Umbilical cord (tissue), 2 donors: ENCODE measurements around the gene TBC1D28. TPM values are rescaled to one million over a fixed set of nuclear protein-coding genes. Genes with fewer than 3 reads are reported as not detected.
"Not testable (repeated sequence)": the region's sequence is repeated elsewhere in the genome, so short reads cannot be mapped to it uniquely, and the experiment has no call there.

Experiments
- DNase-seq: peaks from one replicate; pipeline ENCODE4 v3.0.0-alpha.2; 2015; ENCODE audit warnings: low spot score
- total RNA-seq: library from RNA; depleted of rRNA; stranded (reverse); fragments of >200 nt; gene quantifications from one replicate; pipeline ENCODE4 v1.2.3, GENCODE V29; 2014; ENCODE audit warnings: low replicate concordance; ENCODE audit not compliant: insufficient read depth

TBC1D28 gene
- total RNA-seq, 1 donor from 2014 or later = 1.2 TPM

DNA sequence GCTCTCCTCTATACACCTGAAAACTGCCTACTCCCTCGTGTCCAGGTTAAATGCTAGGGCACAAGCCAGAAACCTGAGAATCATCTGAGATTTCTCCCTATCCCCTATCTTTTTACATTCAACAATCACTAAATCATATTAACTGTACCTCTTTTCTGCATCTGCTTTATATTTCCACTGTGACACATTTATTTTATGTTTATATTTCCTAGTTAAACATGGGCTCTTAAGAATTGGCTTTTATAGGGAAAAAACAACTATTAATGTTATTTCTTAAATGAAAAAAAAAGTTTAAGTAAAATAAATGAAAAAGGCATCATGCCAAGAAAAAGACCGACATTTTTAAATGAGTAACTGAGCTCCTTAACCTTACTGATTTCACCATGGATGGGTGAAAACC, 26.6 kb downstream of the TBC1D28 start:
- DNase-seq = not testable (repeated sequence)

DNA sequence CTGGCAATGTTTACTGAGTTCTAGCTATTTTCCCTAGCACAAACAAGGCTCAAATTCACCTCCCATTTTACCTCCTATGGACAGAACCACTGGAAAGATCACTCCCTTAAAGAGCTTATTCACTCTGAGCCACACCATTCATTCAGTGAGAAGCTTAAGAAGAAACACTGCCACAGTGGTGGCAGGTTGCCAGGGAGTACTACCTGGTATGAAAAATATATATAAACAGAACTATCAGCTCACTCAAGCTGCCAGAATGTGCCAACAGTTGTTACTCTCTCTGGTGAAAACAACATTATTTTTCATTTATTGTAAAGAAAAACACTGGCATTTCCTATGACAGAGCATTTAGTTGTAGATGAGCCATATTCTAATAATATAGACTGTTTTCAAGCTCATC, 31.2 kb downstream of the TBC1D28 start:
- not testable (repeated sequence) for DNase-seq

DNA sequence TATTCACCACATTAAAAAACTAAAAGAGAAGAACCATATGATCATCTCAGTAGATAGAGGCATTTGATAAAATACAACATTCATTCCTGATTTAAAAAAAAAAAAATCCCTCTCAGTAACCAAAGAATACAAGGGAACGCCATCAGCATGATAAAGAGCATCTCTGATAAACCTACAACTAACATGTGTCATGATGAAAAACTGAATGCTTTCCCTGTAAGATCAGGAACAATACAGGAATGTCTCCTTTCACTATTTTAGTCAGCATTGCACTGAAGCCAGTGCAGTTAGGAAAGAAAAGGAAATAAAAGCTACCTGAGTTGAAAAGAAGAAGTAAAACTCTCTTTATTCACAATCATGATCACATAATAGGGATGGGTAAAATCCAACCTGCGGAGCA, 51.1 kb downstream of the TBC1D28 start:
- not testable (repeated sequence) for DNase-seq

Other genes starting within 250 kb of the TBC1D28 start
- gene LGALS9C, start 167.6 kb downstream of the TBC1D28 start, total RNA-seq = 0.48 TPM
- gene FOXO3B, start 37.9 kb upstream of the TBC1D28 start, total RNA-seq = 1.9 TPM
- 0.24 TPM for gene FBXW10, start 99.7 kb upstream of the TBC1D28 start, total RNA-seq
- gene TVP23B, start 136.8 kb upstream of the TBC1D28 start, total RNA-seq = 69.8 TPM
- gene PRPSAP2, start 213.7 kb upstream of the TBC1D28 start, total RNA-seq = 43.6 TPM